A549 (cell line): ENCODE data around the gene CAV1. TPM values are rescaled to one million over a fixed set of nuclear protein-coding genes. Genes with fewer than 3 reads are reported as not detected.
A peak's percentile ranks its signal among the peaks of the same experiment; 100 is the strongest.

Experiments
- ATAC-seq, 2 experiments: fragments of 200-7000 bp in 1 of 2; fragments of >200 bp in 1 of 2; cut with Nextera tagmentation in 1 of 2; cut with Tn5 transposase in 1 of 2; 3 replicates each; pipeline versions ENCODE4 v1.8.0 to v1.9.1; 2018 to 2020; ENCODE audit warnings: mild to moderate bottlenecking in 1 of 2, moderate library complexity in 1 of 2
- CTCF ChIA-PET: fragments of 300-600 bp; sonication (Branson Sonifier 250); formaldehyde crosslinking; extraction: SDS; loops from one replicate; lab custom pipeline; 2021; ENCODE audit warnings: antibody characterized with exemption, inconsistent platforms; lab: Yijun Ruan, JAX
- POLR2A ChIA-PET: fragments of 350-600 bp; formaldehyde crosslinking; extraction: SDS; loops from one replicate; lab custom pipeline; 2021; ENCODE audit warnings: antibody characterized with exemption, inconsistent platforms; lab: Yijun Ruan, JAX
- DNase-seq, 2 experiments: peaks; one replicate each; pipeline versions ENCODE4 v3.0.0 to v3.0.0-alpha.2; 2011 to 2016; ENCODE audit warnings: low read depth in 1 of 2, low spot score in 1 of 2
- FAIRE-seq: peaks from 2 replicates; lab custom pipeline; 2011; peaks lifted over from hg19 to GRCh38; lab: Jason Lieb, UNC
- H3K27ac ChIP-seq, 2 experiments: fragments of >200 bp; sonication (Bioruptor Twin); formaldehyde crosslinking; 3 replicates each; pipeline ENCODE4 v1.5.1; 2016 to 2017
- H3K4me1 ChIP-seq: fragments of >200 bp; sonication (Bioruptor Twin); formaldehyde crosslinking; 3 replicates; pipeline ENCODE4 v1.6.1; 2016
- H3K4me2 ChIP-seq: fragments of >200 bp; sonication (Bioruptor Twin); formaldehyde crosslinking; 3 replicates; pipeline ENCODE4 v1.6.1; 2016
- H3K4me3 ChIP-seq: fragments of >200 bp; sonication (Bioruptor Twin); formaldehyde crosslinking; 3 replicates; pipeline ENCODE4 v1.5.1; 2016
- H3K9me3 ChIP-seq: fragments of >200 bp; sonication (Bioruptor Twin); formaldehyde crosslinking; 3 replicates; pipeline ENCODE4 v1.6.1; 2016
- BHLHE40 ChIP-seq: IDR thresholded peaks from 2 replicates; pipeline ENCODE4 v1.6.1; 2012; ENCODE audit warnings: low read depth, low read length, inconsistent platforms
- CBX2 ChIP-seq: fragments of 200-600 bp; sonication (generic); IDR thresholded peaks from 2 replicates; pipeline ENCODE4 v1.6.1; 2016; ENCODE audit warnings: low read depth, mild to moderate bottlenecking, borderline replicate concordance
- CBX8 ChIP-seq: fragments of 200-600 bp; sonication (generic); IDR thresholded peaks from 2 replicates; pipeline ENCODE4 v1.6.1; 2016
- CHD2 ChIP-seq: fragments of 150-350 bp; IDR thresholded peaks from 2 replicates; pipeline ENCODE4 v1.6.1; 2014; ENCODE audit warnings: low read length; ENCODE audit not compliant: partially characterized antibody
- CTCF ChIP-seq: fragments of >200 bp; sonication (Bioruptor Twin); formaldehyde crosslinking; IDR thresholded peaks from 3 replicates; pipeline ENCODE4 v1.5.1; 2016
- EP300 ChIP-seq, 2 experiments: fragments of >200 bp; sonication (Bioruptor Twin); formaldehyde crosslinking; IDR thresholded peaks; 2 replicates in 1 of 2; 3 replicates in 1 of 2; pipeline ENCODE4 v1.6.1; 2016 to 2017
- ESRRA ChIP-seq: fragments of 150-350 bp; IDR thresholded peaks from 2 replicates; pipeline ENCODE4 v1.6.1; 2014; ENCODE audit warnings: mild to moderate bottlenecking, low read length, borderline replicate concordance
- FOSL2 ChIP-seq, 2 experiments: fragments of 450-650 bp in 1 of 2; fragments of >200 bp in 1 of 2; sonication (Bioruptor Twin) in 1 of 2; formaldehyde crosslinking; IDR thresholded peaks; 2 replicates each; pipeline versions ENCODE4 v1.5.0 to v1.6.1; 2016 to 2020; ENCODE audit warnings: mild to moderate bottlenecking in 1 of 2, moderate library complexity in 1 of 2
- HDAC2 ChIP-seq: fragments of 200-600 bp; sonication (generic); IDR thresholded peaks from 2 replicates; pipeline ENCODE4 v1.6.1; 2016
- HEYL ChIP-seq: fragments of 250-450 bp; sonication (Bioruptor Pico); IDR thresholded peaks from 2 replicates; pipeline ENCODE4 v1.8.0; 2021; ENCODE audit warnings: mild to moderate bottlenecking, moderate library complexity
- HOXA7 ChIP-seq: fragments of 250-450 bp; sonication (Bioruptor Pico); IDR thresholded peaks from 2 replicates; pipeline ENCODE4 v1.5.0; 2020; ENCODE audit warnings: mild to moderate bottlenecking, moderate library complexity
- HOXB13 ChIP-seq: fragments of 250-450 bp; sonication (Bioruptor Pico); IDR thresholded peaks from 2 replicates; pipeline ENCODE4 v1.5.0; 2020; ENCODE audit warnings: low read depth, mild to moderate bottlenecking, moderate library complexity
- HOXB5 ChIP-seq: fragments of 250-450 bp; sonication (Bioruptor Pico); IDR thresholded peaks from 2 replicates; pipeline ENCODE4 v1.5.0; 2020; ENCODE audit warnings: mild to moderate bottlenecking, moderate library complexity
- JUNB ChIP-seq: fragments of >200 bp; sonication (Bioruptor Twin); formaldehyde crosslinking; IDR thresholded peaks from 2 replicates; pipeline ENCODE4 v1.6.1; 2016
- KDM5A ChIP-seq: fragments of 200-600 bp; sonication (generic); IDR thresholded peaks from 2 replicates; pipeline ENCODE4 v1.6.1; 2016; ENCODE audit warnings: antibody characterized with exemption, mild to moderate bottlenecking
- MAFK ChIP-seq: fragments of 450-650 bp; IDR thresholded peaks from 2 replicates; pipeline ENCODE4 v1.6.1; 2014; ENCODE audit not compliant: partially characterized antibody
- MAZ ChIP-seq: fragments of 150-350 bp; IDR thresholded peaks from 2 replicates; pipeline ENCODE4 v1.6.1; 2014; ENCODE audit warnings: antibody characterized with exemption, low read depth, low read length, borderline replicate concordance
- NPAS2 ChIP-seq: fragments of 250-450 bp; sonication (Bioruptor Pico); IDR thresholded peaks from 2 replicates; pipeline ENCODE4 v1.8.0; 2022; ENCODE audit warnings: mild to moderate bottlenecking, moderate library complexity, borderline replicate concordance
- NR3C1 ChIP-seq: fragments of >200 bp; sonication (Bioruptor Twin); formaldehyde crosslinking; IDR thresholded peaks from 3 replicates; pipeline ENCODE4 v1.6.1; 2017
- RCOR1 ChIP-seq: fragments of 150-350 bp; IDR thresholded peaks from 2 replicates; pipeline ENCODE4 v1.6.1; 2014; ENCODE audit warnings: antibody characterized with exemption, low read length, low read depth
- RNF2 ChIP-seq: fragments of 200-600 bp; sonication (generic); IDR thresholded peaks from 2 replicates; pipeline ENCODE4 v1.6.1; 2016; ENCODE audit warnings: low read depth, mild to moderate bottlenecking, antibody characterized with exemption, moderate library complexity, borderline replicate concordance
- SMC3 ChIP-seq: fragments of >200 bp; sonication (Bioruptor Twin); formaldehyde crosslinking; IDR thresholded peaks from 3 replicates; pipeline ENCODE4 v1.6.1; 2018; ENCODE audit warnings: inconsistent platforms
- TFCP2L1 ChIP-seq: fragments of 250-450 bp; sonication (Bioruptor Pico); IDR thresholded peaks from 2 replicates; pipeline ENCODE4 v1.5.0; 2021; ENCODE audit warnings: mild to moderate bottlenecking
- USF2 ChIP-seq: fragments of 450-650 bp; IDR thresholded peaks from 2 replicates; pipeline ENCODE4 v1.6.1; 2014; ENCODE audit warnings: antibody characterized with exemption
- ZFP36 ChIP-seq: fragments of 450-650 bp; IDR thresholded peaks from 2 replicates; pipeline ENCODE4 v1.6.1; 2014; ENCODE audit warnings: borderline replicate concordance; ENCODE audit not compliant: partially characterized antibody
- WGBS: methylation state at CpG from one replicate; pipeline ENCODE4 v1.1.6; 2017; ENCODE audit errors: missing lambda C conversion rate; 5-methylcytosine and 5-hydroxymethylcytosine counted together
- polyA plus RNA-seq, 4 experiments: library from polyadenylated mRNA; depleted of rRNA in 3 of 4; stranded (reverse); fragments of >200 nt; fragmentation: RNase III in 1 of 4; extraction: RNeasy Plus Mini Kit Qiagen cat#74134 plus additional on column Dnase treatment in 1 of 4; gene quantifications; 2 replicates in 3 of 4; 3 replicates in 1 of 4; pipeline ENCODE4 v1.2.3, GENCODE V29; 2011 to 2017
- TF ChIP-seq, protein P1 (sequence below): fragments of 200-600 bp; sonication (generic); IDR thresholded peaks from 2 replicates; pipeline ENCODE4 v1.6.1; 2016; ENCODE audit warnings: antibody characterized with exemption, mild to moderate bottlenecking, moderate library complexity
- TF ChIP-seq, protein P2 (sequence below): IDR thresholded peaks from 2 replicates; pipeline ENCODE4 v1.6.1; 2012
- TF ChIP-seq, protein P3 (sequence below): fragments of >200 bp; sonication (Bioruptor Twin); formaldehyde crosslinking; IDR thresholded peaks from 3 replicates; pipeline ENCODE4 v1.6.1; 2016

CAV1 gene
- polyA plus RNA-seq, 2 of the 4 experiments (the other 2 are of a cell fraction), result 365 to 493 TPM

GRCh38 chr7:116557901-116558300 is 33.1 kb downstream of the CAV1 start:
- TF ChIP-seq FOSL2 (IDR thresholded peaks at IDR 0.05) (no peak), FOSL2 (CRISPR knock-in tag; IDR thresholded peaks at IDR 0.05) (no peak), CBX8 (no peak), KDM5A (no peak), MAFK (no peak), HEYL (CRISPR knock-in tag) (no peak), SMC3 (no peak), ZFP36 (no peak), EP300 (IDR thresholded peaks at IDR 0.05) (no peak), NR3C1 (no peak), TFCP2L1 (CRISPR knock-in tag) (no peak), HOXB5 (no peak), MAZ (no peak), RNF2 (no peak), NPAS2 (CRISPR knock-in tag) (no peak), BHLHE40 (no peak), CBX2 (no peak), CTCF (no peak)
- TF ChIP-seq, protein P1, sequence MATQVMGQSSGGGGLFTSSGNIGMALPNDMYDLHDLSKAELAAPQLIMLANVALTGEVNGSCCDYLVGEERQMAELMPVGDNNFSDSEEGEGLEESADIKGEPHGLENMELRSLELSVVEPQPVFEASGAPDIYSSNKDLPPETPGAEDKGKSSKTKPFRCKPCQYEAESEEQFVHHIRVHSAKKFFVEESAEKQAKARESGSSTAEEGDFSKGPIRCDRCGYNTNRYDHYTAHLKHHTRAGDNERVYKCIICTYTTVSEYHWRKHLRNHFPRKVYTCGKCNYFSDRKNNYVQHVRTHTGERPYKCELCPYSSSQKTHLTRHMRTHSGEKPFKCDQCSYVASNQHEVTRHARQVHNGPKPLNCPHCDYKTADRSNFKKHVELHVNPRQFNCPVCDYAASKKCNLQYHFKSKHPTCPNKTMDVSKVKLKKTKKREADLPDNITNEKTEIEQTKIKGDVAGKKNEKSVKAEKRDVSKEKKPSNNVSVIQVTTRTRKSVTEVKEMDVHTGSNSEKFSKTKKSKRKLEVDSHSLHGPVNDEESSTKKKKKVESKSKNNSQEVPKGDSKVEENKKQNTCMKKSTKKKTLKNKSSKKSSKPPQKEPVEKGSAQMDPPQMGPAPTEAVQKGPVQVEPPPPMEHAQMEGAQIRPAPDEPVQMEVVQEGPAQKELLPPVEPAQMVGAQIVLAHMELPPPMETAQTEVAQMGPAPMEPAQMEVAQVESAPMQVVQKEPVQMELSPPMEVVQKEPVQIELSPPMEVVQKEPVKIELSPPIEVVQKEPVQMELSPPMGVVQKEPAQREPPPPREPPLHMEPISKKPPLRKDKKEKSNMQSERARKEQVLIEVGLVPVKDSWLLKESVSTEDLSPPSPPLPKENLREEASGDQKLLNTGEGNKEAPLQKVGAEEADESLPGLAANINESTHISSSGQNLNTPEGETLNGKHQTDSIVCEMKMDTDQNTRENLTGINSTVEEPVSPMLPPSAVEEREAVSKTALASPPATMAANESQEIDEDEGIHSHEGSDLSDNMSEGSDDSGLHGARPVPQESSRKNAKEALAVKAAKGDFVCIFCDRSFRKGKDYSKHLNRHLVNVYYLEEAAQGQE, result no peak
- DNase-seq (no peak), FAIRE-seq (no peak), ATAC-seq (no peak)
- H3K9me3 ChIP-seq, result no peaks in the 10 kb centered on the region
- 82% methylated on average over 4 of the region's 4 CpGs for WGBS
- H3K27ac ChIP-seq, result no peak overlapping the region; a peak in 1 of 6 replicates
- ChIA-PET CTCF (interaction anchor here (0.7 to 1.0 kb wide), 2 partner anchors 32 to 380 kb away, joined by 3 to 4 read pairs; no protein-coding TSS in a partner anchor), POLR2A (no interaction called here)
- no peak overlapping the region for H3K4me3 ChIP-seq
- H3K4me2 ChIP-seq, result no peak overlapping the region
- H3K4me1 ChIP-seq, result peaks cover 43% of the 10 kb centered on the region

- peak overlapping the region; percentile 30; the same call in 1 of the 3 replicates for H3K4me2 ChIP-seq
- DNase-seq, result no peak
- H3K4me3 ChIP-seq, result no peak overlapping the region
- WGBS, result 71% methylated on average over 7 of the region's 7 CpGs
- CTCF ChIA-PET, result interaction anchor here (0.9 to 1.1 kb wide), 2 partner anchors 28 to 31 kb away, joined by 4 read pairs; no protein-coding TSS in a partner anchor
- peak in 1 of 2 experiments; percentile 23; a peak in 2 of 6 replicates for ATAC-seq
- no peaks in the 10 kb centered on the region for H3K9me3 ChIP-seq
- H3K4me1 ChIP-seq, result peaks cover 29% of the 10 kb centered on the region
- POLR2A ChIA-PET, result interaction anchor here (1.4 kb wide), 1 partner anchor 34 kb away, joined by 4 read pairs; no protein-coding TSS in a partner anchor
- 0 out of 6 replicates have a peak overlapping the region, but pooled peaks of 1 of the 2 experiments have one; percentile 11 for H3K27ac ChIP-seq
- no peak for FAIRE-seq
- no peak for TF ChIP-seq HDAC2
- no peak for TF ChIP-seq HOXA7
- TF ChIP-seq ESRRA, result no peak
- TF ChIP-seq BHLHE40, result no peak
- no peak for TF ChIP-seq USF2
- TF ChIP-seq RCOR1, result no peak
- no peak for TF ChIP-seq SMC3
- no peak for TF ChIP-seq HOXB13 (CRISPR knock-in tag)
- TF ChIP-seq MAFK, result no peak
- no peak for TF ChIP-seq NR3C1
- no peak for TF ChIP-seq CHD2
- TF ChIP-seq, protein P2, sequence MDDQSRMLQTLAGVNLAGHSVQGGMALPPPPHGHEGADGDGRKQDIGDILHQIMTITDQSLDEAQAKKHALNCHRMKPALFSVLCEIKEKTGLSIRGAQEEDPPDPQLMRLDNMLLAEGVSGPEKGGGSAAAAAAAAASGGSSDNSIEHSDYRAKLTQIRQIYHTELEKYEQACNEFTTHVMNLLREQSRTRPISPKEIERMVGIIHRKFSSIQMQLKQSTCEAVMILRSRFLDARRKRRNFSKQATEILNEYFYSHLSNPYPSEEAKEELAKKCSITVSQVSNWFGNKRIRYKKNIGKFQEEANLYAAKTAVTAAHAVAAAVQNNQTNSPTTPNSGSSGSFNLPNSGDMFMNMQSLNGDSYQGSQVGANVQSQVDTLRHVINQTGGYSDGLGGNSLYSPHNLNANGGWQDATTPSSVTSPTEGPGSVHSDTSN, result no peak
- TF ChIP-seq, protein P3, sequence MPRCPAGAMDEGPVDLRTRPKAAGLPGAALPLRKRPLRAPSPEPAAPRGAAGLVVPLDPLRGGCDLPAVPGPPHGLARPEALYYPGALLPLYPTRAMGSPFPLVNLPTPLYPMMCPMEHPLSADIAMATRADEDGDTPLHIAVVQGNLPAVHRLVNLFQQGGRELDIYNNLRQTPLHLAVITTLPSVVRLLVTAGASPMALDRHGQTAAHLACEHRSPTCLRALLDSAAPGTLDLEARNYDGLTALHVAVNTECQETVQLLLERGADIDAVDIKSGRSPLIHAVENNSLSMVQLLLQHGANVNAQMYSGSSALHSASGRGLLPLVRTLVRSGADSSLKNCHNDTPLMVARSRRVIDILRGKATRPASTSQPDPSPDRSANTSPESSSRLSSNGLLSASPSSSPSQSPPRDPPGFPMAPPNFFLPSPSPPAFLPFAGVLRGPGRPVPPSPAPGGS, result no peak
- TF ChIP-seq JUNB, result no peak
- TF ChIP-seq TFCP2L1 (CRISPR knock-in tag), result no peak
Observed at GRCh38 chr7:116560021-116560970, 35.5 kb downstream of the CAV1 start.
